Activated naive CD4-positive, alpha-beta T cell treated with anti-CD3 and anti-CD28 coated beads, Interleukin-2, amount 50 U/mL, for 24 hours (primary cell): Measurements from ENCODE around the gene CR1.
"Not testable (repeated sequence)": the region's sequence is repeated elsewhere in the genome, so short reads cannot be mapped to it uniquely, and the experiment has no call there.

Source experiments
- H3K27ac Mint-ChIP-seq: one replicate; pipeline ENCODE4 v1.8.0; 2021; ENCODE audit warnings: mild to moderate bottlenecking, mixed read lengths
- H3K27me3 Mint-ChIP-seq: one replicate; pipeline ENCODE4 v1.8.0; 2021; ENCODE audit warnings: mixed read lengths
- H3K36me3 Mint-ChIP-seq: one replicate; pipeline ENCODE4 v1.8.0; 2021; ENCODE audit warnings: mixed read lengths
- H3K4me1 Mint-ChIP-seq: one replicate; pipeline ENCODE4 v1.8.0; 2021; ENCODE audit warnings: mixed read lengths
- H3K4me3 Mint-ChIP-seq: one replicate; pipeline ENCODE4 v1.8.0; 2021; ENCODE audit warnings: mild to moderate bottlenecking, mixed read lengths
- H3K9me3 Mint-ChIP-seq: one replicate; pipeline ENCODE4 v1.8.0; 2021; ENCODE audit warnings: mixed read lengths

Gene CR1

GRCh38 chr1:207605444-207606361 lies 109.7 kb downstream of the CR1 start:
- H3K4me1 Mint-ChIP-seq: no peaks in the 10 kb centered on the region
- peaks cover 3% of the 10 kb centered on the region for H3K27me3 Mint-ChIP-seq
- H3K36me3 Mint-ChIP-seq: no peaks in the 10 kb centered on the region
- no peak overlapping the region for H3K4me3 Mint-ChIP-seq
- no peaks in the 10 kb centered on the region for H3K9me3 Mint-ChIP-seq
- no peak overlapping the region for H3K27ac Mint-ChIP-seq

GRCh38 chr1:207606362-207606755 lies 110.4 kb downstream of the CR1 start:
- Mint-ChIP-seq H3K4me3 (no peak overlapping the region), H3K27ac (no peak overlapping the region)

GRCh38 chr1:207612762-207613161 lies 116.8 kb downstream of the CR1 start:
- no peak overlapping the region for H3K27ac Mint-ChIP-seq

More at GRCh38 chr1:207606362-207606755, 110.4 kb downstream of the CR1 start:
- H3K36me3 Mint-ChIP-seq: no peaks in the 10 kb centered on the region
- peaks cover 3% of the 10 kb centered on the region for H3K27me3 Mint-ChIP-seq
- no peaks in the 10 kb centered on the region for H3K4me1 Mint-ChIP-seq
- no peaks in the 10 kb centered on the region for H3K9me3 Mint-ChIP-seq

DNA sequence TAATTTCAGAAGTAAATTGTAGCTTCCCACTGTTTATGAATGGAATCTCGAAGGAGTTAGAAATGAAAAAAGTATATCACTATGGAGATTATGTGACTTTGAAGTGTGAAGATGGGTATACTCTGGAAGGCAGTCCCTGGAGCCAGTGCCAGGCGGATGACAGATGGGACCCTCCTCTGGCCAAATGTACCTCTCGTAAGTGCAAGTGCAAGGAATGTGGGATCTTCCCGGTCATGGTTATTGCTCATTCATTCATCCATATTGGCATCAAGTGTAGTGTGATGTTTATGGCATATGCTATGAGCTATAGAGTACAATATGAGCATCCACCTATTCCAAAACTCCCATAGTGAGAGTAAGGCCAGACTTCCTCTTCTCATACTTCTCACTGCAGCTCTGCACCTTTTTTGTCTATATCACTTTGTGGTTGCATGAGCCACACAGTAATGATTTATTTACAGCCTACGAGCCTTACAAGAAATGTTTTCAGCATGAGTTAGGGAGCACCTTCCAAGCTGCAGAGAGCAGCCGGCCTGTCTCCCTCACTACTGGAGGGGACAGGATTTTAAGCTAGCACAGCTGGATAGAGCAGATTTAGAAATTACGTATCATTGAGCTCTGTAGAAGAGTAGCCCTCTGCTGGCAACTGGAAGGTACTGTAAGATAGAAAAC lies 124.0 kb downstream of the CR1 start:
- Mint-ChIP-seq H3K27ac (no peak overlapping the region), H3K27me3 (no peaks in the 10 kb centered on the region), H3K4me3 (no peak overlapping the region), H3K9me3 (no peaks in the 10 kb centered on the region), H3K36me3 (no peaks in the 10 kb centered on the region), H3K4me1 (peaks cover 7% of the 10 kb centered on the region)

More at GRCh38 chr1:207612762-207613161, 116.8 kb downstream of the CR1 start:
- H3K4me3 Mint-ChIP-seq: no peak overlapping the region
- H3K27me3 Mint-ChIP-seq: no peaks in the 10 kb centered on the region
- H3K4me1 Mint-ChIP-seq: no peaks in the 10 kb centered on the region
- H3K9me3 Mint-ChIP-seq: no peaks in the 10 kb centered on the region
- no peaks in the 10 kb centered on the region for H3K36me3 Mint-ChIP-seq

GRCh38 chr1:207620543-207620893 lies 124.6 kb downstream of the CR1 start:
- no peak overlapping the region for H3K4me3 Mint-ChIP-seq
- peaks cover 7% of the 10 kb centered on the region for H3K4me1 Mint-ChIP-seq
- no peaks in the 10 kb centered on the region for H3K27me3 Mint-ChIP-seq
- H3K27ac Mint-ChIP-seq: no peak overlapping the region
- no peaks in the 10 kb centered on the region for H3K9me3 Mint-ChIP-seq
- no peaks in the 10 kb centered on the region for H3K36me3 Mint-ChIP-seq

GRCh38 chr1:207625504-207626071 lies 129.6 kb downstream of the CR1 start:
- H3K9me3 Mint-ChIP-seq, H3K4me1 Mint-ChIP-seq, H3K36me3 Mint-ChIP-seq, H3K27ac Mint-ChIP-seq, H3K27me3 Mint-ChIP-seq, H3K4me3 Mint-ChIP-seq: not testable (repeated sequence)

- Mint-ChIP-seq H3K27me3 (no peaks in the 10 kb centered on the region), H3K27ac (no peak overlapping the region), H3K4me1 (no peaks in the 10 kb centered on the region), H3K9me3 (no peaks in the 10 kb centered on the region), H3K4me3 (no peak overlapping the region), H3K36me3 (no peaks in the 10 kb centered on the region)
These were observed 131.0 kb downstream of the CR1 start for GRCh38 chr1:207626972-207627337.

DNA sequence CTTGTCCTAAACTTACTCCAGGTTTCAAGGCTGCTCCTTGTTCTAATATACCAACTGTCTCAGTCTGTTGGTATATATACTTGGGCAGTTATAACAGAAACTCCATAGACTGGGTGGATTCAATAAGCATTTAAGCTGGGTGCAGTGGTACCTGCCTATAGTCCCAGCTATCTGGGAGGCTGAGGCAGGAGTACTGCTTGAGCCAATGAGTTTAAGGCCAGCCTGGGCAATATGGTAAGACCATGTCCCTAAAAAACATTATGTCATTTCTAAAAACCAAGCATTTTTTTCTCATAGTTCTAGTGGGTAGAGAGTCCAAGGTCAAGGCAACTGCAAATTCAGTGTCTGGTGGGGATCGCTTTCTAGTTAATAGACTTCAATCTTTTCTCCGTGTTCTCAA lies 131.5 kb downstream of the CR1 start:
- no peak overlapping the region for H3K27ac Mint-ChIP-seq
- H3K36me3 Mint-ChIP-seq: no peaks in the 10 kb centered on the region
- H3K9me3 Mint-ChIP-seq: no peaks in the 10 kb centered on the region
- H3K4me1 Mint-ChIP-seq: no peaks in the 10 kb centered on the region
- no peaks in the 10 kb centered on the region for H3K27me3 Mint-ChIP-seq
- no peak overlapping the region for H3K4me3 Mint-ChIP-seq

DNA sequence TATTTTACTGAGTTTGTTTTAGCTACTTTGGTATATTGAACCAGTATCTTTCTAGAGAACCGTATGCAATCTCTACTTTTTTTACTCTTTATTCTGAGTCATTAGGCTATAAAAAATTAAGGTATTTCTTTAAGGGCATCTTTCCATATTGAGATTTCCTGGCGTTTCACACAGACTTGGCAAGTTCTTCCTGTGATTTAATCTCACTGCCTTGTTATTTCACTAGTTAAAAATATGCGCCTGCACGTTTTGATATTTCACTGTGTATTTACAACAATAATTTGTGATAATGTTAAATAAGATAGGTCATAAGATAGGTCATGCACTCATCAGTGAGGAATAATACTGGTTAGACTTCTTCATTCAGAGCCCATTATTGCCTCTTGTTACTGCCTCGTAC lies 132.8 kb downstream of the CR1 start:
- Mint-ChIP-seq H3K4me3 (no peak overlapping the region), H3K27me3 (no peaks in the 10 kb centered on the region), H3K36me3 (no peaks in the 10 kb centered on the region), H3K9me3 (no peaks in the 10 kb centered on the region), H3K4me1 (no peaks in the 10 kb centered on the region), H3K27ac (no peak overlapping the region)

DNA sequence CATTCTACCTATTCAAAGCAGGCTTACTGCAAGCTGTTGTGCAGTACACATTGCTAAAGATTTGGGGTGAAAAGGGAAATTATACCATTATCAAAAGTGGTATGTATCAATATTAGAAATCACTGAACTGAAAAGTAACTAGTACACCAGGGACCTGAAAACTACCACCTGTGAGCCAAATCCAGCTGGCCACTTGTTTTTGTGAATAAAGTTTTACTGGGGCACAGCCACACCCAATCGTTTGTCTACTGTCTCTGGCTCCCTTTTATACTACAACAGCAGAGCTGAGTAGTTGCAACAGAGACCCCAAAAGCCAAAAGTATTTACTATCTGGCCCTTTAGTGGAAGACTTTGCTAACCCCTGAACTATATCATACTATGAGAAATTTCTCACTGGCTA lies 135.2 kb downstream of the CR1 start:
- H3K4me3 Mint-ChIP-seq: no peak overlapping the region
- no peaks in the 10 kb centered on the region for H3K36me3 Mint-ChIP-seq
- no peaks in the 10 kb centered on the region for H3K9me3 Mint-ChIP-seq
- H3K27me3 Mint-ChIP-seq: peaks cover 1% of the 10 kb centered on the region
- H3K4me1 Mint-ChIP-seq: no peaks in the 10 kb centered on the region
- no peak overlapping the region for H3K27ac Mint-ChIP-seq

DNA sequence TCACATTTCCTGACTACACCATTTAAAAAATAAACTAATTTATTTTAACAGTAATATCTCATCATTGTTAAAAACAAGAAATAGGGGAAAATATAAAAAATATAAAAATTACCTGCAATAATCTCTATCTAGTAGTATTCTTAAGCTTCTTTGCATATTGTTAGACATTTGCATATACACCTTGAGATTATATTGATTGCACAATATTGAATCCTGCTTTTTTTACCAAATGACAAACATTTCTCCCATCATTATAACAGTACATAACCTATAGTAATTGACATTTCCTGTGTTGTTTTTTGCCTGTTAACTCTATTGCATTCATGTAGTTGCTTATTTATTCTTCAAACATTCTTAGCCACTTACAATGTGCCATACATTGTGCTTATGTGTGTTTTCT lies 137.3 kb downstream of the CR1 start:
- Mint-ChIP-seq H3K27ac (no peak overlapping the region), H3K4me3 (no peak overlapping the region), H3K27me3 (peaks cover 1% of the 10 kb centered on the region), H3K4me1 (no peaks in the 10 kb centered on the region), H3K36me3 (no peaks in the 10 kb centered on the region), H3K9me3 (no peaks in the 10 kb centered on the region)

- H3K4me1 Mint-ChIP-seq, H3K9me3 Mint-ChIP-seq, H3K27me3 Mint-ChIP-seq, H3K27ac Mint-ChIP-seq, H3K4me3 Mint-ChIP-seq, H3K36me3 Mint-ChIP-seq: not testable (repeated sequence)
These were observed 137.8 kb downstream of the CR1 start for GRCh38 chr1:207633699-207634289.

GRCh38 chr1:207634293-207634692 lies 138.3 kb downstream of the CR1 start:
- not testable (repeated sequence) for H3K9me3 Mint-ChIP-seq, H3K27me3 Mint-ChIP-seq, H3K36me3 Mint-ChIP-seq, H3K4me1 Mint-ChIP-seq, H3K4me3 Mint-ChIP-seq, H3K27ac Mint-ChIP-seq

DNA sequence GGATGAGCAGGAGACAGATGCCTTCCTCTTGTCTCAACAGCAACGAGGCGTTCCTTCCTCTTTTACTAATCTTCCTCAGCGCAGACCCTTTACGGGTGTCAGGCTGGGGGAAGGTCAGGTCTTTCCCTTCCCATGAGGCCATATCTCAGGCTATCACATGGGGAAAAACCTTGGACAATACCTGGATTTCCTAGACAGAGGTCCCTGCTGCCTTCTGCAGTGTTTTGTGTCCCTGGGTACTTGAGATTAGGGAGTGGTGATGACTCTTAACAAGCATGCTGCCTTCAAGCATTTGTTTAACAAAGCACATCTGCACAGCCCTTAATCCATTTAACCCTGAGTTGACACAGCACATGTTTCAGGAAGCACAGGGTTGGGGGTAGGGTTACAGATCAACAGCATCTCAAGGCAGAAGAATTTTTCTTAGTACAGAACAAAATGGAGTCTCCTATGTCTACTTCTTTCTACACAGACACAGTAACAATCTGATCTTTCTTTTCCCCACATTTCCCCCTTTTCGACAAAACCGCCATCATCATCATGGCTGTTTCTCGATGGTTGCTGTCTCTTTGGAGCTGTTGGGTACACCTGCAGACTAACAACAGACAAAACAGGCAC lies 139.7 kb downstream of the CR1 start:
- H3K4me1 Mint-ChIP-seq, H3K9me3 Mint-ChIP-seq, H3K36me3 Mint-ChIP-seq, H3K4me3 Mint-ChIP-seq, H3K27ac Mint-ChIP-seq: not testable (repeated sequence)
- H3K27me3 Mint-ChIP-seq: peaks cover 13% of the 10 kb centered on the region

- not testable (repeated sequence) for H3K27ac Mint-ChIP-seq, H3K36me3 Mint-ChIP-seq
These were observed 142.7 kb downstream of the CR1 start for GRCh38 chr1:207638487-207639145.

More at GRCh38 chr1:207638487-207639145, 142.7 kb downstream of the CR1 start:
- not testable (repeated sequence) for H3K4me1 Mint-ChIP-seq, H3K9me3 Mint-ChIP-seq, H3K4me3 Mint-ChIP-seq
- peaks cover 23% of the 10 kb centered on the region for H3K27me3 Mint-ChIP-seq
